Fibroblast of mammary gland (primary cell): ENCODE data around the gene TMEM141.
"Not testable (repeated sequence)": the region's sequence is repeated elsewhere in the genome, so short reads cannot be mapped to it uniquely, and the experiment has no call there.

Experiments
- DNase-seq: peaks from one replicate; pipeline ENCODE4 v3.0.0-alpha.2; 2010; ENCODE audit warnings: low read depth
- H3K4me3 ChIP-seq: 2 replicates; pipeline ENCODE4 v1.5.1; 2011; ENCODE audit warnings: low read depth, mild to moderate bottlenecking, low read length, moderate library complexity; ENCODE audit not compliant: control insufficient read depth
- CTCF ChIP-seq: conservative IDR thresholded peaks from 2 replicates; pipeline ENCODE4 v1.5.1; 2011; ENCODE audit warnings: low read depth, low read length, inconsistent platforms; ENCODE audit not compliant: control insufficient read depth, insufficient read depth

Gene TMEM141

GRCh38 chr9:136760424-136760823 is 30.7 kb upstream of the TMEM141 start:
- H3K4me3 ChIP-seq = no peak overlapping the region
- no peak for TF ChIP-seq CTCF
- no peak for DNase-seq

- DNase-seq = peak; percentile 58
- TF ChIP-seq CTCF = peak; percentile 69
- not testable (repeated sequence) for H3K4me3 ChIP-seq
Measured at GRCh38 chr9:136760834-136761544, 30.2 kb upstream of the TMEM141 start.

- no peak for TF ChIP-seq CTCF
- no peak overlapping the region for H3K4me3 ChIP-seq
- DNase-seq = no peak
Measured at GRCh38 chr9:136761545-136761981, 29.6 kb upstream of the TMEM141 start.

- H3K4me3 ChIP-seq = no peak overlapping the region
- no peak for TF ChIP-seq CTCF
- no peak for DNase-seq
Measured at GRCh38 chr9:136762221-136762691, 28.9 kb upstream of the TMEM141 start.

GRCh38 chr9:136762915-136763648 is 28.1 kb upstream of the TMEM141 start:
- no peak overlapping the region for H3K4me3 ChIP-seq
- no peak for TF ChIP-seq CTCF
- DNase-seq = peak; percentile 17

- H3K4me3 ChIP-seq = no peak overlapping the region
- TF ChIP-seq CTCF = no peak
- no peak for DNase-seq
Measured at GRCh38 chr9:136763649-136764035, 27.5 kb upstream of the TMEM141 start.
